ENCODE results near the gene PRDM5.
"Not testable (repeated sequence)": the region's sequence is repeated elsewhere in the genome, so short reads cannot be mapped to it uniquely, and the experiment has no call there.

PRDM5 gene

GRCh38 chr4:120658772-120659171, 263.8 kb downstream of the PRDM5 start:
- no peak for DNase-seq (ENCODE audit: low spot score)
- no peak for FAIRE-seq

GRCh38 chr4:120653804-120654573, 268.5 kb downstream of the PRDM5 start:
- no peak for DNase-seq (ENCODE audit: low spot score)

DNA sequence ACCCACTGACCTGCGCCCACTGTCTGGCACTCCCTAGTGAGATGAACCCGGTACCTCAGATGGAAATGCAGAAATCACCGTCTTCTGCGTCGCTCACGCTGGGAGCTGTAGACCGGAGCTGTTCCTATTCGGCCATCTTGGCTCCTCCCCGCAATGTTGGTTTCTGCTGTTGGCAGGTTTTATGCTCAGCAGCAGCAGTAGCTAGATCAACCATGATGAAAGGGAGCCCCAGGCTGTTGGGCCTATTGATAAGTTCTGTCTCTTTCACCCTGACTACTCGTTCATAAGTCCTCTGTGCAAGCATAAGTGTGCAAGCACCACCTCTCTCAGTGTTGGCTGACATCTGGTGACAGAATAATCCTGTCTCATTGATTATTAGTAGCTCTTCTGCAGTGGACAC, 274.2 kb downstream of the PRDM5 start:
- not testable (repeated sequence) for FAIRE-seq; DNase-seq (ENCODE audit: low spot score)

More at GRCh38 chr4:120653804-120654573, 268.5 kb downstream of the PRDM5 start:
- no peak for FAIRE-seq

Measured in urothelium cell line (cell line).